ENCODE results near the gene KLHL35. TPM values are rescaled to one million over a fixed set of nuclear protein-coding genes. Genes with fewer than 3 reads are reported as not detected.

The KLHL35 gene
- total and polyA plus RNA-seq, 8 donors = 0.89 to 2.9 (median 1.7) TPM; not detected in 2

DNA sequence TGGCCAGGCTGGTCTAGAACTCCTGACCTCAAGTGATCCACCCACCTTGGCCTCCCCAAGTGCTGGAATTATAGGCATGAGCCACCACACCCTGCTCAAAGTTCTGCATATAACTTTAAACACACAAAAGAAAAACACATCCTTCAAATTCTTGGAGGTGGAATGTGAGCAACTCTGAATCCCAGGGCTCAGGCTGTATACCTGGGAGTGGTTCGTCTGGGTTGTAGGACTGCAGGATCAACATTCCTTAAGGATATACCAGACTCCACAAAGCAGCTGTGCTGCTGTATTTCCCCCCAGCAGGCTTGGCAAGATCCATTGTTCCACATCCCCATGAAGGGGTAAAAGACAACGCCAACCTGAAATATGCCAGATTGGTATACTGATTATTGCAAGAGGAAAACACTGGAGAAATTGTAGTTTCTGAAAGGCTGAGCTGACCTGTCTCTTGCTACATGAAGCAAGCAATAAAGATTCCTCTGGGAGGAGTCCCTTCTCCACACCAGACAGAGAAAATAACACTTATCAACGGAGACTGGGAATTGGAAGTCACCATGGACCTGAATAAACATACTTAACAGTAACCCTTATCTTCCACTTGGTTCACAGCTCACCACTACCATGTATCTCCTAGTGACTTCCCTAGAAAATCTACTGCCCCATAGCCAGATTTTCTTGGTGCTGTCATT is 45.9 kb downstream of the KLHL35 start:
- DNase-seq = peak in 1 of 2 donors; percentile 28
- TF ChIP-seq POLR2AphosphoS5 (IDR thresholded peaks at IDR 0.05) (no peak), POLR2A (IDR thresholded peaks at IDR 0.05) (no peak), EP300 (IDR thresholded peaks at IDR 0.05) (no peak), CTCF (IDR thresholded peaks at IDR 0.05) (no peak)

GRCh38 chr11:75384438-75385080 is 48.4 kb downstream of the KLHL35 start:
- 21 to 26% (median 23%) methylated on average over 19 to 24 of the region's 24 CpGs for WGBS, 5 donors
- Histone ChIP-seq H3K27ac (no peak overlapping the region), H3K9me3 (no peaks in the 10 kb centered on the region), H3K36me3 (no peaks in the 10 kb centered on the region), H3K4me1 (peaks cover 11 to 53% (median 33%) of the 10 kb centered on the region in 4 donors), H3K4me3 (no peak overlapping the region), H3K27me3 (no peaks in the 10 kb centered on the region)
- no peak for TF ChIP-seq POLR2A (IDR thresholded peaks at IDR 0.05)
- peak in 5 of 7 experiments; percentile 88 to 98 (median 96) for TF ChIP-seq CTCF (IDR thresholded peaks at IDR 0.05)
- TF ChIP-seq POLR2AphosphoS5 (IDR thresholded peaks at IDR 0.05) = peak in 1 of 3 donors; percentile 71
- TF ChIP-seq EP300 (IDR thresholded peaks at IDR 0.05) = no peak
- peak; percentile 86 to 91 for DNase-seq
- intact Hi-C loops (cut with DNase I; ENCODE audit: low total_unique reads) = loop anchor here (5.0 to 10.0 kb wide), 3 partner anchors 60 to 148 kb away; no protein-coding TSS in a partner anchor

More for the DNA sequence above, 45.9 kb downstream of the KLHL35 start:
- H3K9me3 ChIP-seq = no peaks in the 10 kb centered on the region
- no peak overlapping the region for H3K4me3 ChIP-seq
- H3K4me1 ChIP-seq = peaks cover 5 to 28% (median 22%) of the 10 kb centered on the region in 4 donors
- WGBS, 5 donors = 29 to 54% (median 41%) methylated on average over 3 of the region's 3 CpGs
- no peak overlapping the region for H3K27ac ChIP-seq
- no peaks in the 10 kb centered on the region for H3K36me3 ChIP-seq
- intact Hi-C loops (cut with DNase I; ENCODE audit: low total_unique reads) = loop anchor here (5.0 to 10.0 kb wide), 2 partner anchors 62 to 145 kb away; no protein-coding TSS in a partner anchor
- no peaks in the 10 kb centered on the region for H3K27me3 ChIP-seq

DNA sequence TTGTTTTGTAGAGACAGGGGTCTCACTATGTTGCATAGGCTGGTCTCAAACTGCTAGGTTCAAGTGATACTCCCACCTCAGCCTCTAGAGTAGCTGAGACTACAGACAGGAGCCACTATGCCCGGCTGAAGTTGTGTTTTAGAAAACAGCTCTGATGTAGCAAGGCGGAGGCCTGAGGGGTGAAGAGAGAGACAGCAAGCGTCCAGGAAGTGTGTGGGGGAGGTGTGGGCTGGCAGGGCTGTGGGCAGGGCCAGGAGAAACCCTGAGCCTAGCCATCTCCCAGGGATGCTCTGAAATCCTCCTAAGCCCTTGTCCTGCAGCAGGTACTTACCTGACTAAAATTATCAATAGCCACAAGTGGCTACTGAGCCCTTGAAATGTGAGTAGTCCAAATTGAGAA is 49.8 kb downstream of the KLHL35 start:
- no peaks in the 10 kb centered on the region for H3K27me3 ChIP-seq
- intact Hi-C loops (cut with DNase I; ENCODE audit: low total_unique reads) = loop anchor here (5.0 to 10.0 kb wide), 2 partner anchors 58 to 101 kb away; no protein-coding TSS in a partner anchor
- H3K27ac ChIP-seq = no peak overlapping the region
- DNase-seq = peak in 1 of 2 donors; percentile 42
- no peaks in the 10 kb centered on the region for H3K36me3 ChIP-seq
- H3K4me3 ChIP-seq = no peak overlapping the region
- H3K4me1 ChIP-seq = peaks cover 7 to 43% (median 23%) of the 10 kb centered on the region in 4 donors
- TF ChIP-seq EP300 (IDR thresholded peaks at IDR 0.05) = no peak
- TF ChIP-seq POLR2A (IDR thresholded peaks at IDR 0.05) = no peak
- TF ChIP-seq CTCF (IDR thresholded peaks at IDR 0.05) = no peak
- TF ChIP-seq POLR2AphosphoS5 (IDR thresholded peaks at IDR 0.05) = no peak
- WGBS, 5 donors = 66 to 83% (median 82%) methylated on average over 3 of the region's 3 CpGs
- no peaks in the 10 kb centered on the region for H3K9me3 ChIP-seq

DNA sequence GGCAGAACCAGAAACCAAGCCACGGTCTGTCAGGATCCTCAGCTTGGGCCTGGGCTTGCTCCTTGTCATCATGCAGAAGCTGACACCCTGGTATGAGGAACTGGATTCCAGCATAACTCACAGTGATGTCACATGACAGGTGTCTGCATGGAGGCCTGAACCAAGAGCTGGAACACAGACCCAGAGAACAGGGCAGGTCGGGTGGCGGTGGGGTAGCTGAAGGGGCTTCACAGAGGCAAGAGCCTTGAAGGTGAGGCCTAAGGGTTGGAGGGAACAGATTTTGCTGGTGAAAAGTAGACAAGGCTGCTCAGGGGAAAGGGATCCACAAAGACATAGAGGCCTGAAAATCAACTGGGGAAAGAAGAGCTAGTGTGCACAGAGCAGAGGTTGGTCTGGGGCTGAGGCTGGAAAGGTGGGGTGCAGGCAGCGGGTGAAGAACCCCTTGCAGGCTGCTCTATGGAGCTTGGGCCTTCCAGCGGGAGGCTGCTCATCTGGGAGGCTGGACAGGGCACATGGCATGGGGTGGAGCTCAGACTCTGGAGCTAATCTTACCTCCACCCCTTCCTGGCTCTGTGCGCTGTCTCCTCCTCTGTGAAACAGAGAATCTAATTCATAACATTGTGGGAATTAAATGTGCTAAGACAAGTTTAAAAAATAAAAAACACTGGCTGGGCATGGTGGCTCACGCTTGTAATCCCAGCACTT is 52.1 kb downstream of the KLHL35 start:
- Histone ChIP-seq H3K4me1 (peaks cover 6 to 44% (median 23%) of the 10 kb centered on the region in 4 donors), H3K4me3 (no peak overlapping the region), H3K27me3 (no peaks in the 10 kb centered on the region), H3K36me3 (no peaks in the 10 kb centered on the region), H3K9me3 (no peaks in the 10 kb centered on the region), H3K27ac (peak overlapping the region in 3 of 5 donors; percentile 18 to 37 (median 21))
- peak in 1 of 3 donors; percentile 29 for TF ChIP-seq POLR2AphosphoS5 (IDR thresholded peaks at IDR 0.05)
- TF ChIP-seq CTCF (IDR thresholded peaks at IDR 0.05) = no peak
- intact Hi-C loops (cut with DNase I; ENCODE audit: low total_unique reads) = loop anchor here (5.0 to 10.0 kb wide), 2 partner anchors 56 to 99 kb away; no protein-coding TSS in a partner anchor
- peak in 1 of 2 donors; percentile 60 for DNase-seq
- WGBS, 5 donors = 65 to 76% (median 69%) methylated on average over 7 of the region's 7 CpGs

All from stomach (tissue), 9 donors.